Body of pancreas (tissue), 4 donors: ENCODE measurements around the gene MYO16.

ENCODE experiments used
- CTCF ChIP-seq, 7 experiments: fragments of 450-650 bp in 4 of 7; fragments of 200-600 bp in 3 of 7; sonication (generic) in 3 of 7; IDR thresholded peaks; one replicate each; pipeline ENCODE4 v1.5.1; 2016 to 2019; ENCODE audit warnings: antibody characterized with exemption in 7 of 7
- POLR2A ChIP-seq, 3 donors: fragments of 450-650 bp; IDR thresholded peaks; one replicate each; pipeline ENCODE4 v1.6.1; 2016; ENCODE audit warnings: antibody characterized with exemption in 3 of 3, mild to moderate bottlenecking in 2 of 3

- no peak for TF ChIP-seq CTCF (IDR thresholded peaks at IDR 0.05)
- TF ChIP-seq POLR2A (IDR thresholded peaks at IDR 0.05), result no peak
Observed at GRCh38 chr13:109096101-109096500, 466.7 kb downstream of the MYO16 start.
